Lower leg skin (tissue), 3 donors: ENCODE results near the gene OR52B4.

Experiments used
- POLR2A ChIP-seq, 2 donors: fragments of 450-650 bp; IDR thresholded peaks; one replicate each; pipeline ENCODE4 v1.6.1; 2016 to 2017; ENCODE audit warnings: antibody characterized with exemption in 2 of 2, mild to moderate bottlenecking in 1 of 2, moderate library complexity in 1 of 2
- TF ChIP-seq, protein P1 (sequence below), 3 donors: fragments of 450-650 bp; IDR thresholded peaks; one replicate each; pipeline ENCODE4 v1.5.1; 2016; ENCODE audit warnings: antibody characterized with exemption in 3 of 3, mild to moderate bottlenecking in 3 of 3, moderate library complexity in 2 of 3

- TF ChIP-seq, protein P1, sequence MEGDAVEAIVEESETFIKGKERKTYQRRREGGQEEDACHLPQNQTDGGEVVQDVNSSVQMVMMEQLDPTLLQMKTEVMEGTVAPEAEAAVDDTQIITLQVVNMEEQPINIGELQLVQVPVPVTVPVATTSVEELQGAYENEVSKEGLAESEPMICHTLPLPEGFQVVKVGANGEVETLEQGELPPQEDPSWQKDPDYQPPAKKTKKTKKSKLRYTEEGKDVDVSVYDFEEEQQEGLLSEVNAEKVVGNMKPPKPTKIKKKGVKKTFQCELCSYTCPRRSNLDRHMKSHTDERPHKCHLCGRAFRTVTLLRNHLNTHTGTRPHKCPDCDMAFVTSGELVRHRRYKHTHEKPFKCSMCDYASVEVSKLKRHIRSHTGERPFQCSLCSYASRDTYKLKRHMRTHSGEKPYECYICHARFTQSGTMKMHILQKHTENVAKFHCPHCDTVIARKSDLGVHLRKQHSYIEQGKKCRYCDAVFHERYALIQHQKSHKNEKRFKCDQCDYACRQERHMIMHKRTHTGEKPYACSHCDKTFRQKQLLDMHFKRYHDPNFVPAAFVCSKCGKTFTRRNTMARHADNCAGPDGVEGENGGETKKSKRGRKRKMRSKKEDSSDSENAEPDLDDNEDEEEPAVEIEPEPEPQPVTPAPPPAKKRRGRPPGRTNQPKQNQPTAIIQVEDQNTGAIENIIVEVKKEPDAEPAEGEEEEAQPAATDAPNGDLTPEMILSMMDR (IDR thresholded peaks at IDR 0.05): no peak
- no peak for TF ChIP-seq POLR2A (IDR thresholded peaks at IDR 0.05)
These were observed 48.1 kb upstream of the OR52B4 start for GRCh38 chr11:4416306-4416705.
